Measurements from ENCODE around the gene PITPNC1. TPM values are rescaled to one million over a fixed set of nuclear protein-coding genes. Genes with fewer than 3 reads are reported as not detected.
"Not testable (repeated sequence)": the region's sequence is repeated elsewhere in the genome, so short reads cannot be mapped to it uniquely, and the experiment has no call there.

The PITPNC1 gene
- total RNA-seq, 2 donors from 2014 or later = 22.3 to 24.3 TPM

DNA sequence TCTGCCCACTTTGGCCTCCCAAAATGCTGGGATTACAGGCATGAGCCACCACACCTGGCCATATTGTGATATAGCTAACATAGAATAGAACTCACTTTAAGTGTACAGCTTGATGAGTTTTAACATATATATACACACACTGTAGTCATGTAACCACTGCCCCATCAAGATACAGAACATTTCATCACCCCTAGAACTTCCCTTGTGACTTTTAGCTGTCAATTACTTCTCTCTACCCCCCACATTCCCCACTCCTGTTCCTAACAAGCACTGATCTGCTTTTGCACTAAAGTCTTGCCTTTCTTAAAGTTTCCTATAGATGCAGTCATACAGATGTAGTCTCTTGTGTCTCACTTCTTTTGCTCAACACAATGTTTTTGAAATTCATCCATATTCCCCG, 93.1 kb downstream of the PITPNC1 start:
- DNase-seq (ENCODE audit: low spot score) = no peak
- intact Hi-C loops (cut with DNase I) = no loop called here

GRCh38 chr17:67471118-67471517, 94.0 kb downstream of the PITPNC1 start:
- no peak for DNase-seq (ENCODE audit: low spot score)
- intact Hi-C loops (cut with DNase I) = no loop called here

GRCh38 chr17:67472606-67473005, 95.5 kb downstream of the PITPNC1 start:
- intact Hi-C loops (cut with DNase I) = not testable (repeated sequence)

GRCh38 chr17:67474081-67474661, 97.1 kb downstream of the PITPNC1 start:
- DNase-seq (ENCODE audit: low spot score) = peak; percentile 81
- intact Hi-C loops (cut with DNase I) = no loop called here

More at GRCh38 chr17:67472606-67473005, 95.5 kb downstream of the PITPNC1 start:
- DNase-seq (ENCODE audit: low spot score) = not testable (repeated sequence)

- intact Hi-C loops (cut with DNase I) = loop anchor here (5.0 kb wide), 1 partner anchor 98 kb away; the partner anchor contains the start of gene PITPNC1 (in 2 of the 2)
- DNase-seq (ENCODE audit: low spot score) = peak; percentile 91
Measured at GRCh38 chr17:67475161-67475937, 98.3 kb downstream of the PITPNC1 start.

DNA sequence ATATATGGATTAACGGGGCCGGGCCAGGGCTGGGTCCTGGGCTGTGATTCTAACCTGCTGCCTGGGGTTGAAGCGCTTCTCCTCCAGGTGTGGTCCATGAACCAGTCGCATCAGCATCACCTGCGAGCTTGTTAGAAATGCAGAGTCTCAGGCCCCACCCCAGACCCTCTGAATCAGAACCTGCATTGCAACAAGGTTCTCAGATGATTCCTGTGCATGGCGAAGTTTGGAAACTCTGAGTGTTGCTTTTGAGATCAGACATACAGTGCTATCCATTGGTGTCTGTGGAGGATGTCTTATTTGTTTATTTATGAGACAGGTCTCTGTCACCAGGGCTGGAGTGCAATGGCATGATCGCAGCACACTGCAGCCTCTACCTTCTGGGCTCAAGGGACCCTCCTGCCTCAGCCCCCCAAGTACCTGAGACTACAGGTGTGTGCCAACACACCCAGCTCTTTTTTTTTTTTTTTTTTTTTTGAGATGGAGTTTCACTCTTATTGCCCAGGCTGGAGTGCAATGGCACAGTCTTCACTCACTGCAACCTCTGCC, 99.8 kb downstream of the PITPNC1 start:
- intact Hi-C loops (cut with DNase I) = loop anchor here (5.0 kb wide), 1 partner anchor 100 kb away; the partner anchor contains the start of gene PITPNC1 (in 2 of the 2)
- DNase-seq (ENCODE audit: low spot score) = no peak

- no peak for DNase-seq (ENCODE audit: low spot score)
- intact Hi-C loops (cut with DNase I) = loop anchor here (5.0 kb wide), 1 partner anchor 100 kb away; the partner anchor contains the start of gene PITPNC1 (in 2 of the 2)
Measured at GRCh38 chr17:67477687-67478086, 100.6 kb downstream of the PITPNC1 start.

DNA sequence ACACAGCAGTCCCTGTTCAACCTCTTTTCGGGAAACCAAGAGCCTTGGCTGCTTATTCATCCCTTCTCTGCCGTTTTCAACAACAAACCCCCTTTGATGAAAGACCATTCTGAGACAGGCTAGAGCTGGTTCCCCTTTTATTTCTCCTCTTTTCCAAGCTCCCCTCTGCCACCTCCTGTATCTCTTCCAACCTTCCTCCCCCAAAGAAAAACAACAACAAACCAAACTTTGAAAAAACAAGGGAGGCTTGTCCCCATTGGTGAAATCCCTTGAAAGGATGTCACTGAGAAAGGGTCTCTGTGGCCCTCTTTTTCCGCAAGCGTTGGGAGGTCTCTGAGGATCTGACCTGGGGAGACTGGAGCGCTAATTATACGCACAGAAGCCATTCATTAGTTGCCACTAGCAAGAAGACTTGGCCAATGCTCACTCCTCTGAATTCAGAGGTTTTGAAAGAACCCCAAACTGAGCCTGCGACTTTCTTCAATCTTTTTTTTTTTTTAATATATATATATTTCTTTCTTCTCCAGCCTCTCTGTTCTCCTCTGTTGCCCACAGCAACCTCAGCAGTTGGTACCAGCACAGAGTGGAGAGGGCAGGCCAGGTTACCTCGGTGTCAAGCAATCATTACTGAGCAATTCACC, 101.4 kb downstream of the PITPNC1 start:
- no peak for DNase-seq (ENCODE audit: low spot score)
- intact Hi-C loops (cut with DNase I) = loop anchor here (5.0 kb wide), 1 partner anchor 101 kb away; the partner anchor contains the start of gene PITPNC1 (in 2 of the 2)

GRCh38 chr17:67479148-67479547, 102.1 kb downstream of the PITPNC1 start:
- DNase-seq (ENCODE audit: low spot score) = no peak
- intact Hi-C loops (cut with DNase I) = loop anchor here (5.0 kb wide), 1 partner anchor 102 kb away; the partner anchor contains the start of gene PITPNC1 (in 2 of the 2)

DNA sequence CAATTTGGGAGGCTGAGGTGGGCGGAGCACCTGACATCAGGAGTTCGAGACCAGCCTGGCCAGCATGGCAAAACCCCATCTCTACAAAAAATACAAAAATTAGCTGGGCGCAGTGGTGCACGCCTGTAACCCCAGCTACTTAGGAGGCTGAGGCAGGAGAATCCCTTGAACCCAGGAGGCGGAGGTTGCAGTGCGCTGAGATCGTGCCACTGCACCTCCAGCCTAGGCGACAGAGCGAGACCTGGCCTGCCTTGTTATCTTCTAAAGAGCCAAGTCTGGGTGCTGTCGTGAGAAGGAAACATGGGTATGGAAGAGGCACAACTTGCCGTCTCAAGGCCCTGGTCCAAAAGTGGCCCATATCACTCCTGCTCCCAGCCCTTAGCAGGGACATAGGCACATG, 103.9 kb downstream of the PITPNC1 start:
- DNase-seq (ENCODE audit: low spot score); intact Hi-C loops (cut with DNase I): not testable (repeated sequence)

GRCh38 chr17:67481808-67482207, 104.7 kb downstream of the PITPNC1 start:
- no peak for DNase-seq (ENCODE audit: low spot score)
- intact Hi-C loops (cut with DNase I) = no loop called here

DNA sequence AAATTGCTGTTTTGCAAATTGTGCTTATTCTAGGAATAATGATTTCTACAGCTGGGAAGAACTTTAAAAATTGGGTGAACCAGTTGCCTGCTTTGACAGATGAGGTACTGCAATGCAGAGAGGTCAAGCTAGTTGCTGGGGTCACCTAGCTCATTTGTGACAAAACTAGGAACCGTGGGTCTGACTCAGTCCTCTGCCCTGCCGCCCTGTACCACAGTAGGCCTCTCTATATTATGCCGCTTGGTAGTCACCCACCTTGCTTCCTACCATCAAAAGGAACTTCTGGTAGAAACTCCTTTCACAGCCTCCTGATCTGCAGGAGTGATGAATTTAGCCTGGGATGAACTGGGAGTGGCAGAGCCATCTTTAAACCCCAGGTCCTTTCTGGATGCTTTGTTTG, 105.7 kb downstream of the PITPNC1 start:
- intact Hi-C loops (cut with DNase I) = no loop called here
- DNase-seq (ENCODE audit: low spot score) = no peak

DNA sequence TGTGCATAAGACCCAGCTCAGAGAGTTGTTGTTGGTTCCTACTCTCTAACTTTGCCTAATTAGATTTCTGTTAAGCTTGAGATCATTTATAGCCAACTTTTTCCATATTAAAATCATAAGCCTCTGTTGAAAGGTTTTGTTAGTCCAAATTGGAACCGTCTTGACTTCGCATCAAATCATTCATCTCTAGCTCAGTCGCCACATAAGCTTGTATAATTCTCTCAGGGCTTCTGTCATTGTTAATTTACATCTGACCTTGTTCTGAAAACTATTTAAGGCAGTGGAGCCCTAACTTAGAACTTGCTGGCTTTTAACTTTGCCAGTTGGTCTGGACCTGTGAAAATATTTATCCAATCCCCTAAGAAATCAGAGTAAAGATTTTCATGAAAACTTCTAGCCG, 107.2 kb downstream of the PITPNC1 start:
- DNase-seq (ENCODE audit: low spot score) = no peak

DNA sequence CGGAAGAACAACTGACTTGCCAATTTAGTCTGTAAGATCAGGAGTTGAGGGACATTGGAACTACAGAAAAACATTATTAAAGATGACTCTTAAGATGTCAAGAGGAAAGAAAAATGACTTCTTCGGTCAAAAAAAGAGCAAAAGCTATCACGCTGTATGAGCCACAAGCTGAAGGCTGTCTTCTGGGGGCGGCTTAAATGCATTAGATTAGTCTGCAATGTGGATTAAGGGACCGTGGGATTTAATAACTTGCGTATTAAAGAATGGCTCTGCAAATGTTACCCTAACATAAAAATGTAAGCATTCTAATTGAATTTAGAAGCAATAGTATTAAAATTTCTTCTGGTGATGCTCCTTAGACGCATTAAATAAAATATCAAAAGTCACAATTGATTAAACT, 108.6 kb downstream of the PITPNC1 start:
- intact Hi-C loops (cut with DNase I) = no loop called here
- DNase-seq (ENCODE audit: low spot score) = no peak

More for the DNA sequence above, 107.2 kb downstream of the PITPNC1 start:
- intact Hi-C loops (cut with DNase I) = no loop called here

GRCh38 chr17:67487506-67487905, 110.4 kb downstream of the PITPNC1 start:
- intact Hi-C loops (cut with DNase I) = no loop called here

DNA sequence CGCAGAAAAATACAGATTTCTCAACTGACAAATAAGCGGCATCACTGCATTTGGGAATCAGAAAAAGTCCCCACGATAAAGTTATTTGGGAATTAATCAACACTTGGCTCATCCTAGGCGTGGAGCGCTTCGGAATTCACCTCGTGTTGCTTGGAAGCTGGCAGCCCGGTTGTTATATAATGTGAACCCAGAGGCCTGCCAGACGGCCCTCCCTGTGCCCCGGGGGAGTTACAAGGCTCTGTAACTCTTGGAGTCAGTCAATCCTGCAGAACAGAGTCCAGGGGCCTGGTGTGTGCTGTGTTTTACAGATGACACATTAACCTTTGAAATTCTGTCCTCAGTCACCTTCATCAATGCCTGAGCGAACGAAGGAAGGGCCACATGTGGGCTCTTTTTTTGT, 111.1 kb downstream of the PITPNC1 start:
- intact Hi-C loops (cut with DNase I) = no loop called here
- no peak for DNase-seq (ENCODE audit: low spot score)

More at GRCh38 chr17:67487506-67487905, 110.4 kb downstream of the PITPNC1 start:
- no peak for DNase-seq (ENCODE audit: low spot score)

GRCh38 chr17:67488768-67489167, 111.7 kb downstream of the PITPNC1 start:
- intact Hi-C loops (cut with DNase I) = no loop called here
- DNase-seq (ENCODE audit: low spot score) = no peak

DNA sequence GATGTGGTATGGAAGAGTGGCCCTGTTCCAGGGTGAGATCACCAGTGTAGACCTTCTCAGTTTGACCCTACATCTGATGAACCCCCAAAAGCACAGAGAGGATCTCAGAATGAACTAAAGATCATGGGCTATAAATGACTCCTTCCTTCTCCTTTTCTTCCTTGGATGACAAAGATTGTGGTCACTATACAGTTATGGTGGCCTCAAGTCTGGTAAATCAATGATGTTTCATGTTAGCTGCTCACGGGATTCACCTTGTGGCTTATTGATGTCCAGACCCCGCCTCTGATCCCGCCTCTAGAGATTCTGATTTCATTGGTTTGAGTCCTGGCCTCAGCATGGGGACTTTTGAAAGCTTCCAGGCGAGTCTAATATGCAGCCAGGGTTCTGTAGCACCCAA, 112.2 kb downstream of the PITPNC1 start:
- intact Hi-C loops (cut with DNase I) = no loop called here
- DNase-seq (ENCODE audit: low spot score) = no peak

DNA sequence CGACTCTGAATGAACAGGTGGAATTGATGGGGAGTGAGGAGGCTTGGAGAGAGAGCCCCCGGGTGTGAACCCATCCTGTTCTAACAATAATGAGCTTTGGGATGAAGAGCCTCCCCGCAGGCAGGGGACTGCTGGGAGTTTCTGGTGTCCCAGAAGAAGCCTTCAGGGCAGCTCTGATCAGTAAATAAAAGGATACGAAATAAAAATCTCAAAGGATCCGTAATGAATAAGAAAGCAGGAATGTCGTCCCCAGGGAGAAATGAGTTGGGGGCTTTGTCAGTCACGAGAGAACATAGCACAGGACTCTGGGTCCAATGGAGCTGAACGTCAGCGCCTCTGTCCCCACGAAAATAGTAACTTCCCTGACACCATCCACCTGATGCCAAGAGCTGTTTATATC, 113.4 kb downstream of the PITPNC1 start:
- DNase-seq (ENCODE audit: low spot score) = no peak
- intact Hi-C loops (cut with DNase I) = no loop called here

Measured in posterior vena cava (tissue), 2 donors.